AG09309 (cell line): Measurements from ENCODE around the gene TENT4B.

ENCODE experiments used
- DNase-seq: peaks from one replicate; pipeline ENCODE4 v3.0.0-alpha.2; 2010; ENCODE audit warnings: low read depth
- H3K4me3 ChIP-seq: 2 replicates; pipeline ENCODE4 v1.5.1; 2011; ENCODE audit warnings: mild to moderate bottlenecking, low read depth, low read length, moderate library complexity; ENCODE audit not compliant: control insufficient read depth
- CTCF ChIP-seq: IDR thresholded peaks from 2 replicates; pipeline ENCODE4 v1.5.1; 2011; ENCODE audit warnings: mild to moderate bottlenecking, low read depth, low read length, inconsistent platforms; ENCODE audit not compliant: insufficient read depth, control insufficient read depth; ENCODE audit errors: missing control alignments

The TENT4B gene

GRCh38 chr16:50173316-50173715 is 20.2 kb downstream of the TENT4B start:
- H3K4me3 ChIP-seq, result no peak overlapping the region
- DNase-seq, result no peak
- TF ChIP-seq CTCF, result no peak

- no peak for TF ChIP-seq CTCF
- no peak overlapping the region for H3K4me3 ChIP-seq
- no peak for DNase-seq
Measured at GRCh38 chr16:50178491-50178941, 25.4 kb downstream of the TENT4B start.

GRCh38 chr16:50182441-50182840 is 29.3 kb downstream of the TENT4B start:
- no peak overlapping the region for H3K4me3 ChIP-seq
- no peak for TF ChIP-seq CTCF
- DNase-seq, result no peak

GRCh38 chr16:50183316-50183715 is 30.2 kb downstream of the TENT4B start:
- TF ChIP-seq CTCF, result no peak
- DNase-seq, result peak; percentile 51
- no peak overlapping the region for H3K4me3 ChIP-seq

GRCh38 chr16:50185005-50185505 is 31.9 kb downstream of the TENT4B start:
- no peak for DNase-seq
- no peak for TF ChIP-seq CTCF
- no peak overlapping the region for H3K4me3 ChIP-seq

- no peak for TF ChIP-seq CTCF
- no peak for DNase-seq
- H3K4me3 ChIP-seq, result no peak overlapping the region
Measured at GRCh38 chr16:50188619-50189136, 35.6 kb downstream of the TENT4B start.
